WTC11 (cell line): ENCODE data around the gene GREM1.

Source experiments
- CREB1 ChIP-seq: sonication (generic); formaldehyde crosslinking; IDR thresholded peaks from 2 replicates; pipeline ENCODE4 v1.8.0; 2023; ENCODE audit warnings: mild to moderate bottlenecking, missing genetic modification reagents
- FOXJ3 ChIP-seq: sonication (generic); formaldehyde crosslinking; IDR thresholded peaks from 2 replicates; pipeline ENCODE4 v1.9.0; 2021; ENCODE audit warnings: missing genetic modification reagents, mild to moderate bottlenecking, borderline replicate concordance
- NFE2L1 ChIP-seq: sonication (generic); formaldehyde crosslinking; IDR thresholded peaks from 2 replicates; pipeline ENCODE4 v1.8.1; 2023; ENCODE audit warnings: missing genetic modification reagents
- TF ChIP-seq, protein P1 (sequence below): fragments of 200-600 bp; IDR thresholded peaks from 2 replicates; pipeline ENCODE4 v1.8.0; 2022; ENCODE audit warnings: antibody characterized with exemption
- TF ChIP-seq, protein P2 (sequence below): sonication (generic); formaldehyde crosslinking; IDR thresholded peaks from 2 replicates; pipeline ENCODE4 v1.8.0; 2022; ENCODE audit warnings: mild to moderate bottlenecking, missing genetic modification reagents
- TF ChIP-seq, protein P3 (sequence below): sonication (generic); formaldehyde crosslinking; conservative IDR thresholded peaks from 2 replicates; pipeline ENCODE4 v1.8.1; 2022; ENCODE audit warnings: mild to moderate bottlenecking, missing genetic modification reagents
- TF ChIP-seq, protein P4 (sequence below): sonication (generic); formaldehyde crosslinking; IDR thresholded peaks from 2 replicates; pipeline ENCODE4 v1.8.0; 2022; ENCODE audit warnings: mild to moderate bottlenecking, missing genetic modification reagents

DNA sequence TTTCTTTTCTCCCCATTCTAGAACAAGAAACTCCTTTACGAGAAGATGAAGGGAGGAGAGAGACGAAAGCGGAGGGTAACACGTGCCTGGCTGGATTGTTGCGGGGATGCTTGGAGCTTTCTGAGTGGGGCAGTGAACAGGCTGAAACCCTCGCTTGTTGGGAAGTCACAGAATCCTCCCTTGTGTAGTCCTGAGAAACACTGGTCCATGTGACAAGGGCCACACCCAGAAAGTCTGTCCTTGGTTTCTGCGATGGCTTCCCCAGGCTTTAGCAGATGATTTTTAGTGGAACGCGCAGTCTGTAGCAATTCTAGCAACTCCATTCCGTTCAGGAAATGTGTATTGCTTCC lies 26.1 kb upstream of the GREM1 start:
- TF ChIP-seq, protein P1, sequence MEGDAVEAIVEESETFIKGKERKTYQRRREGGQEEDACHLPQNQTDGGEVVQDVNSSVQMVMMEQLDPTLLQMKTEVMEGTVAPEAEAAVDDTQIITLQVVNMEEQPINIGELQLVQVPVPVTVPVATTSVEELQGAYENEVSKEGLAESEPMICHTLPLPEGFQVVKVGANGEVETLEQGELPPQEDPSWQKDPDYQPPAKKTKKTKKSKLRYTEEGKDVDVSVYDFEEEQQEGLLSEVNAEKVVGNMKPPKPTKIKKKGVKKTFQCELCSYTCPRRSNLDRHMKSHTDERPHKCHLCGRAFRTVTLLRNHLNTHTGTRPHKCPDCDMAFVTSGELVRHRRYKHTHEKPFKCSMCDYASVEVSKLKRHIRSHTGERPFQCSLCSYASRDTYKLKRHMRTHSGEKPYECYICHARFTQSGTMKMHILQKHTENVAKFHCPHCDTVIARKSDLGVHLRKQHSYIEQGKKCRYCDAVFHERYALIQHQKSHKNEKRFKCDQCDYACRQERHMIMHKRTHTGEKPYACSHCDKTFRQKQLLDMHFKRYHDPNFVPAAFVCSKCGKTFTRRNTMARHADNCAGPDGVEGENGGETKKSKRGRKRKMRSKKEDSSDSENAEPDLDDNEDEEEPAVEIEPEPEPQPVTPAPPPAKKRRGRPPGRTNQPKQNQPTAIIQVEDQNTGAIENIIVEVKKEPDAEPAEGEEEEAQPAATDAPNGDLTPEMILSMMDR = no peak
- TF ChIP-seq, protein P2, sequence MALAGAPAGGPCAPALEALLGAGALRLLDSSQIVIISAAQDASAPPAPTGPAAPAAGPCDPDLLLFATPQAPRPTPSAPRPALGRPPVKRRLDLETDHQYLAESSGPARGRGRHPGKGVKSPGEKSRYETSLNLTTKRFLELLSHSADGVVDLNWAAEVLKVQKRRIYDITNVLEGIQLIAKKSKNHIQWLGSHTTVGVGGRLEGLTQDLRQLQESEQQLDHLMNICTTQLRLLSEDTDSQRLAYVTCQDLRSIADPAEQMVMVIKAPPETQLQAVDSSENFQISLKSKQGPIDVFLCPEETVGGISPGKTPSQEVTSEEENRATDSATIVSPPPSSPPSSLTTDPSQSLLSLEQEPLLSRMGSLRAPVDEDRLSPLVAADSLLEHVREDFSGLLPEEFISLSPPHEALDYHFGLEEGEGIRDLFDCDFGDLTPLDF (CRISPR knock-in tag) = no peak
- TF ChIP-seq CREB1 (no peak), NFE2L1 (CRISPR knock-in tag) (no peak), FOXJ3 (CRISPR knock-in tag) (no peak)
- TF ChIP-seq, protein P3, sequence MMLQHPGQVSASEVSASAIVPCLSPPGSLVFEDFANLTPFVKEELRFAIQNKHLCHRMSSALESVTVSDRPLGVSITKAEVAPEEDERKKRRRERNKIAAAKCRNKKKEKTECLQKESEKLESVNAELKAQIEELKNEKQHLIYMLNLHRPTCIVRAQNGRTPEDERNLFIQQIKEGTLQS (CRISPR knock-in tag) = no peak
- TF ChIP-seq, protein P4, sequence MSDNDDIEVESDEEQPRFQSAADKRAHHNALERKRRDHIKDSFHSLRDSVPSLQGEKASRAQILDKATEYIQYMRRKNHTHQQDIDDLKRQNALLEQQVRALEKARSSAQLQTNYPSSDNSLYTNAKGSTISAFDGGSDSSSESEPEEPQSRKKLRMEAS (CRISPR knock-in tag) = no peak
